HepG2 (cell line): Measurements from ENCODE around the gene NPC2. TPM values are rescaled to one million over a fixed set of nuclear protein-coding genes. Genes with fewer than 3 reads are reported as not detected.

ENCODE experiments used
- ATAC-seq: fragments of 200-7000 bp; cut with Tn5 transposase; 3 replicates; pipeline ENCODE4 v1.9.1; 2020; ENCODE audit warnings: mild to moderate bottlenecking, moderate library complexity
- BruUV-seq: library from RNA; stranded (reverse); fragments of 400-500 nt; replicated peaks from 2 replicates; lab custom pipeline; 2021; lab: Mats Ljungman, UMichigan
- CTCF ChIA-PET: fragments of 300-600 bp; formaldehyde crosslinking; extraction: SDS; loops from one replicate; lab custom pipeline; 2021; ENCODE audit warnings: low total read pairs, inconsistent platforms, low intra/inter-chr PET ratio; lab: Yijun Ruan, JAX
- POLR2A ChIA-PET: fragments of 350-600 bp; sonication (Branson Sonifier 250); formaldehyde crosslinking; loops from one replicate; lab custom pipeline; 2020; ENCODE audit warnings: antibody characterized with exemption, inconsistent platforms; lab: Yijun Ruan, JAX
- DNase-seq: peaks from one replicate; pipeline ENCODE4 v3.0.0-alpha.2; 2015; ENCODE audit warnings: low spot score
- FAIRE-seq: peaks from 3 replicates; lab custom pipeline; 2011; peaks lifted over from hg19 to GRCh38; lab: Jason Lieb, UNC
- H2AFZ ChIP-seq: one replicate; pipeline ENCODE4 v1.6.1; 2011; ENCODE audit warnings: low read length, inconsistent platforms
- H3K27ac ChIP-seq: fragments of 300-600 bp; 3 replicates; pipeline ENCODE4 v1.8.0; 2011; ENCODE audit warnings: mixed run types, mild to moderate bottlenecking, mixed read lengths, low read length, inconsistent platforms; ENCODE audit not compliant: insufficient read depth; ENCODE audit errors: extremely low read length
- H3K27me3 ChIP-seq, 2 experiments: fragments of 200-600 bp in 1 of 2; 2 replicates in 1 of 2; 3 replicates in 1 of 2; pipeline versions ENCODE4 v1.6.0 to v1.8.0; 2011; ENCODE audit warnings: low read length in 2 of 2, mild to moderate bottlenecking in 2 of 2, moderate library complexity in 2 of 2, inconsistent platforms in 1 of 2; ENCODE audit not compliant: insufficient read depth in 2 of 2, control insufficient read depth in 1 of 2
- H3K36me3 ChIP-seq, 2 experiments: fragments of 200-600 bp in 1 of 2; replicated peaks in 1 of 2; 2 replicates in 1 of 2; 3 replicates in 1 of 2; pipeline versions ENCODE4 v1.5.1 to v1.8.0; 2011; ENCODE audit warnings: low read length in 2 of 2, inconsistent platforms in 1 of 2; ENCODE audit not compliant: insufficient read depth in 2 of 2, control insufficient read depth in 1 of 2
- H3K4me1 ChIP-seq: 2 replicates; pipeline ENCODE4 v1.5.1; 2012; ENCODE audit warnings: low read length, inconsistent platforms; ENCODE audit not compliant: insufficient read depth
- H3K4me2 ChIP-seq: 2 replicates; pipeline ENCODE4 v1.6.0; 2011; ENCODE audit warnings: low read depth, low read length, inconsistent platforms
- H3K4me3 ChIP-seq, 3 experiments: fragments of 200-600 bp in 1 of 3; sonication (generic), shearing (Covaris generic) in 1 of 3; replicated peaks in 1 of 3; 2 replicates each; pipeline ENCODE4 v1.5.1; 2011 to 2016; ENCODE audit warnings: low read length in 3 of 3, inconsistent platforms in 2 of 3, low read depth in 2 of 3, mild to moderate bottlenecking in 2 of 3, control low read depth in 1 of 3, mixed read lengths in 1 of 3; ENCODE audit not compliant: insufficient read depth in 1 of 3
- H3K79me2 ChIP-seq: one replicate; pipeline ENCODE4 v1.6.1; 2011; ENCODE audit warnings: low read length, inconsistent platforms; ENCODE audit not compliant: insufficient read depth
- H3K9ac ChIP-seq: 2 replicates; pipeline ENCODE4 v1.6.0; 2011; ENCODE audit warnings: mild to moderate bottlenecking, low read depth, low read length, inconsistent platforms; ENCODE audit not compliant: insufficient read depth
- H3K9me3 ChIP-seq: 2 replicates; pipeline ENCODE4 v1.5.1; 2012; ENCODE audit warnings: mild to moderate bottlenecking, low read length
- H4K20me1 ChIP-seq: 2 replicates; pipeline ENCODE4 v1.6.0; 2011; ENCODE audit warnings: inconsistent platforms, mild to moderate bottlenecking, low read length, moderate library complexity; ENCODE audit not compliant: insufficient read depth
- ETS1 ChIP-seq: sonication (generic); formaldehyde crosslinking; IDR thresholded peaks from 2 replicates; pipeline ENCODE4 v1.4.0; 2020; ENCODE audit warnings: missing genetic modification reagents
- GATAD2A ChIP-seq: IDR thresholded peaks from 2 replicates; pipeline ENCODE4 v1.6.1; 2016
- HOMEZ ChIP-seq: IDR thresholded peaks from 2 replicates; pipeline ENCODE4 v1.6.1; 2016; ENCODE audit warnings: low read depth
- HOXA9 ChIP-seq: sonication (generic); formaldehyde crosslinking; IDR thresholded peaks from 2 replicates; pipeline ENCODE4 v1.8.1; 2022; ENCODE audit warnings: missing genetic modification reagents, mild to moderate bottlenecking, moderate library complexity, borderline replicate concordance
- IKZF5 ChIP-seq: IDR thresholded peaks from 2 replicates; pipeline ENCODE4 v1.6.1; 2018; ENCODE audit warnings: missing genetic modification reagents, mild to moderate bottlenecking, missing compliant biosample characterization
- RBFOX2 ChIP-seq: fragments of 200-400 bp; formaldehyde crosslinking; IDR thresholded peaks from 2 replicates; pipeline ENCODE4 v1.6.1; 2017; ENCODE audit warnings: low read depth, mild to moderate bottlenecking, low read length
- REPIN1 ChIP-seq: sonication (generic); formaldehyde crosslinking; IDR thresholded peaks from 2 replicates; pipeline ENCODE4 v1.8.0; 2022; ENCODE audit warnings: missing genetic modification reagents, low read depth, mild to moderate bottlenecking, borderline replicate concordance
- SAFB2 ChIP-seq: sonication (generic); formaldehyde crosslinking; IDR thresholded peaks from 2 replicates; pipeline ENCODE4 v1.5.1; 2020; ENCODE audit warnings: missing genetic modification reagents, low read depth, mild to moderate bottlenecking, borderline replicate concordance
- ZBTB46 ChIP-seq: sonication (generic); formaldehyde crosslinking; IDR thresholded peaks from 2 replicates; pipeline ENCODE4 v1.4.0; 2020; ENCODE audit warnings: mild to moderate bottlenecking, missing genetic modification reagents, borderline replicate concordance
- ZMYM2 ChIP-seq: sonication (generic); formaldehyde crosslinking; IDR thresholded peaks from 2 replicates; pipeline ENCODE4 v1.8.0; 2022; ENCODE audit warnings: mild to moderate bottlenecking, missing genetic modification reagents
- ZNF317 ChIP-seq: sonication (generic); formaldehyde crosslinking; IDR thresholded peaks from 2 replicates; pipeline ENCODE4 v1.5.0; 2020; ENCODE audit warnings: mild to moderate bottlenecking, missing genetic modification reagents
- ZNF576 ChIP-seq: sonication (generic); formaldehyde crosslinking; IDR thresholded peaks from 2 replicates; pipeline ENCODE4 v1.4.0; 2020; ENCODE audit warnings: mild to moderate bottlenecking, missing genetic modification reagents
- WGBS: methylation state at CpG from one replicate; pipeline ENCODE4 v1.1.6; 2017; ENCODE audit warnings: low lambda C conversion rate; 5-methylcytosine and 5-hydroxymethylcytosine counted together
- in situ Hi-C: cut with HindIII; loops from 2 replicates; pipeline ENCODE4 v1.10.0; 2017; ENCODE audit warnings: low pct_unique_long_range_greater_than_20kb; ENCODE audit not compliant: extremely low pct_ligation_motif_present
- intact Hi-C: fragments of 100-400 bp; cut with micrococcal nuclease; formaldehyde crosslinking; loops from one replicate; pipeline ENCODE4 v1.10.0; 2022; ENCODE audit not compliant: unreplicated experiment
- polyA plus RNA-seq, 8 experiments: library from polyadenylated mRNA; depleted of rRNA in 3 of 8; stranded (reverse) in 7 of 8; unstranded in 1 of 8; fragments of >200 nt; fragmentation: Illumina TruSeq in 4 of 8; extraction: Trizol in 4 of 8; gene quantifications; 2 replicates each; pipeline versions ENCODE4 v1.2.1 to v1.2.3, GENCODE V29; 2011 to 2016; ENCODE audit warnings: low read depth in 4 of 8, missing spikeins in 1 of 8, mixed read lengths in 1 of 8; ENCODE audit not compliant: insufficient read depth in 1 of 8
- total RNA-seq, 5 experiments: library from RNA; depleted of rRNA; stranded (reverse); fragments of >200 nt; fragmentation: Illumina TruSeq; extraction: Trizol; gene quantifications; 2 replicates each; pipeline ENCODE4 v1.2.3, GENCODE V29; 2016; ENCODE audit warnings: low read depth in 1 of 5

Gene NPC2
- total and polyA plus RNA-seq, 2 of the 13 experiments (the other 11 are each of a cell fraction or from before 2014, with no cell fraction given) = 132 to 164 TPM

- no TSS peak for BruUV-seq
- ChIA-PET CTCF (no interaction called here), POLR2A (no interaction called here)
- TF ChIP-seq ZNF576 (CRISPR knock-in tag) (no peak), ZMYM2 (no peak), ZNF317 (CRISPR knock-in tag) (no peak), IKZF5 (no peak), ZBTB46 (CRISPR knock-in tag) (no peak), SAFB2 (CRISPR knock-in tag) (no peak), HOXA9 (CRISPR knock-in tag) (no peak), REPIN1 (CRISPR knock-in tag) (no peak), GATAD2A (no peak), ETS1 (CRISPR knock-in tag) (no peak), HOMEZ (CRISPR knock-in tag) (no peak), RBFOX2 (no peak)
- Histone ChIP-seq H3K79me2 (no peaks in the 10 kb centered on the region), H4K20me1 (no peaks in the 10 kb centered on the region), H3K36me3 (no peaks in the 10 kb centered on the region), H3K9ac (no peak overlapping the region), H3K4me3 (no peak overlapping the region), H2AFZ (no peak overlapping the region), H3K9me3 (no peaks in the 10 kb centered on the region), H3K27ac (no peak overlapping the region), H3K4me1 (no peaks in the 10 kb centered on the region), H3K27me3 (peaks cover 6 to 57% of the 10 kb centered on the region in 2 experiments; a peak in 3 of 5 replicates), H3K4me2 (no peak overlapping the region)
- intact Hi-C loops = no loop called here
- ATAC-seq = no peak
- FAIRE-seq = no peak
- in situ Hi-C loops = no loop called here
- no peak for DNase-seq
- 4% methylated on average over 3 of the region's 4 CpGs for WGBS
Measured at GRCh38 chr14:74525361-74525851, 32.3 kb upstream of the NPC2 start.
